GM12878 (cell line): ENCODE measurements around the gene AMY2A. TPM values are rescaled to one million over a fixed set of nuclear protein-coding genes. Genes with fewer than 3 reads are reported as not detected.
"Not testable (repeated sequence)": the region's sequence is repeated elsewhere in the genome, so short reads cannot be mapped to it uniquely, and the experiment has no call there.

Source experiments
- ATAC-seq: fragments of 200-7000 bp; cut with Tn5 transposase; 3 replicates; pipeline ENCODE4 v1.9.1; 2020; ENCODE audit warnings: mild to moderate bottlenecking, moderate library complexity
- BruUV-seq: library from RNA; stranded (reverse); fragments of 400-500 nt; replicated peaks from 2 replicates; lab custom pipeline; 2021; lab: Mats Ljungman, UMichigan
- CTCF ChIA-PET: fragments of 300-600 bp; sonication (Branson Sonifier 250); formaldehyde crosslinking; extraction: SDS; loops from one replicate; lab custom pipeline; 2021; ENCODE audit warnings: inconsistent platforms; lab: Yijun Ruan, JAX
- POLR2A ChIA-PET: fragments of 350-600 bp; formaldehyde crosslinking; extraction: SDS; loops from one replicate; lab custom pipeline; 2021; ENCODE audit warnings: inconsistent platforms; lab: Charles Lee
- RAD21 ChIA-PET: fragments of 300-600 bp; sonication (Branson Sonifier 250); formaldehyde crosslinking; loops from one replicate; lab custom pipeline; 2023; ENCODE audit warnings: antibody characterized with exemption; ENCODE audit not compliant: unreplicated experiment; lab: Charles Lee
- SMC1A ChIA-PET: fragments of 300-600 bp; sonication (Branson Sonifier 250); formaldehyde crosslinking; loops from one replicate; lab custom pipeline; 2023; ENCODE audit not compliant: unreplicated experiment, uncharacterized antibody; lab: Charles Lee
- DNase-seq: peaks from one replicate; pipeline ENCODE4 v3.0.0-alpha.2; 2011; ENCODE audit warnings: low read depth, low spot score
- FAIRE-seq: peaks from 3 replicates; lab custom pipeline; 2011; peaks lifted over from hg19 to GRCh38; lab: Jason Lieb, UNC
- H2AFZ ChIP-seq: 2 replicates; pipeline ENCODE4 v1.6.0; 2011; ENCODE audit warnings: low read depth, low read length, control low read depth; ENCODE audit not compliant: control insufficient read depth
- H3K27ac ChIP-seq: 2 replicates; pipeline ENCODE4 v1.5.1; 2011; ENCODE audit warnings: control low read depth; ENCODE audit not compliant: control insufficient read depth, insufficient read depth
- H3K27me3 ChIP-seq, 2 experiments: replicated peaks in 1 of 2; 2 replicates each; pipeline versions ENCODE4 v1.6.0 to v1.6.1; 2011; ENCODE audit warnings: low read length in 1 of 2; ENCODE audit not compliant: control insufficient read depth in 2 of 2, insufficient read depth in 2 of 2
- H3K36me3 ChIP-seq, 2 experiments: 2 replicates each; pipeline ENCODE4 v1.5.1; 2011; ENCODE audit warnings: low read length in 1 of 2; ENCODE audit not compliant: control insufficient read depth in 2 of 2, insufficient read depth in 2 of 2
- H3K4me1 ChIP-seq: 2 replicates; pipeline ENCODE4 v1.6.1; 2011; ENCODE audit warnings: mild to moderate bottlenecking, low read length, moderate library complexity, mixed read lengths; ENCODE audit not compliant: control insufficient read depth, insufficient read depth
- H3K4me2 ChIP-seq: 2 replicates; pipeline ENCODE4 v1.6.0; 2011; ENCODE audit warnings: control low read depth; ENCODE audit not compliant: control insufficient read depth, insufficient read depth
- H3K4me3 ChIP-seq: fragments of 200-600 bp; sonication (generic); 2 replicates; pipeline ENCODE4 v1.5.1; 2016
- H3K79me2 ChIP-seq: 2 replicates; pipeline ENCODE4 v1.6.0; 2011; ENCODE audit warnings: low read length; ENCODE audit not compliant: control insufficient read depth, insufficient read depth
- H3K9ac ChIP-seq: 2 replicates; pipeline ENCODE4 v1.8.0; 2011; ENCODE audit warnings: low read length, control low read depth, mixed read lengths; ENCODE audit not compliant: control insufficient read depth, insufficient read depth
- H3K9me3 ChIP-seq: replicated peaks from 3 replicates; pipeline ENCODE4 v1.5.1; 2011; ENCODE audit warnings: mild to moderate bottlenecking, low read length; ENCODE audit not compliant: control insufficient read depth, insufficient read depth
- H4K20me1 ChIP-seq: 2 replicates; pipeline ENCODE4 v1.6.0; 2011; ENCODE audit not compliant: control insufficient read depth, insufficient read depth
- ATF3 ChIP-seq: IDR thresholded peaks from 2 replicates; pipeline ENCODE4 v1.6.1; 2011; ENCODE audit warnings: low read depth, mild to moderate bottlenecking, low read length, moderate library complexity, borderline replicate concordance; ENCODE audit errors: extremely low read depth
- BRCA1 ChIP-seq: IDR thresholded peaks from 2 replicates; pipeline ENCODE4 v1.6.1; 2011; ENCODE audit warnings: low read depth, low read length, improper control_type of control experiment
- E4F1 ChIP-seq: fragments of 450-650 bp; IDR thresholded peaks from 2 replicates; pipeline ENCODE4 v1.6.1; 2018; ENCODE audit warnings: borderline replicate concordance, mild to moderate bottlenecking; ENCODE audit not compliant: partially characterized antibody
- EP300 ChIP-seq, 2 experiments: fragments of 150-350 bp in 1 of 2; IDR thresholded peaks; 2 replicates each; pipeline ENCODE4 v1.6.1; 2011 to 2012; ENCODE audit warnings: low read depth in 2 of 2, low read length in 2 of 2, borderline replicate concordance in 1 of 2, improper control_type of control experiment in 1 of 2, inconsistent platforms in 1 of 2; ENCODE audit not compliant: control insufficient read depth in 1 of 2
- ESRRA ChIP-seq: IDR thresholded peaks from 2 replicates; pipeline ENCODE4 v1.6.1; 2012; ENCODE audit warnings: mild to moderate bottlenecking, low read length, improper control_type of control experiment
- FOS ChIP-seq: IDR thresholded peaks from 3 replicates; pipeline ENCODE4 v1.6.1; 2011; ENCODE audit warnings: borderline replicate concordance; ENCODE audit not compliant: insufficient read length; ENCODE audit errors: extremely low read depth
- GATAD2B ChIP-seq: fragments of 450-650 bp; conservative IDR thresholded peaks from 2 replicates; pipeline ENCODE4 v1.6.1; 2017; ENCODE audit warnings: low read depth, mild to moderate bottlenecking, moderate library complexity
- IRF4 ChIP-seq: IDR thresholded peaks from 2 replicates; pipeline ENCODE4 v1.6.1; 2011; ENCODE audit warnings: low read depth, low read length
- MTA2 ChIP-seq: fragments of 450-650 bp; IDR thresholded peaks from 2 replicates; pipeline ENCODE4 v1.6.1; 2016; ENCODE audit warnings: low read depth, mild to moderate bottlenecking, moderate library complexity
- NR2C1 ChIP-seq: fragments of 450-650 bp; IDR thresholded peaks from 2 replicates; pipeline ENCODE4 v1.6.1; 2017; ENCODE audit warnings: antibody characterized with exemption, mild to moderate bottlenecking, moderate library complexity
- SMARCA5 ChIP-seq: fragments of 450-650 bp; IDR thresholded peaks from 2 replicates; pipeline ENCODE4 v1.6.1; 2017; ENCODE audit warnings: mild to moderate bottlenecking
- ZSCAN29 ChIP-seq: fragments of 450-650 bp; IDR thresholded peaks from 2 replicates; pipeline ENCODE4 v1.6.1; 2017; ENCODE audit warnings: mild to moderate bottlenecking, moderate library complexity
- WGBS: methylation state at CpG from one replicate; pipeline ENCODE4 v1.1.6; 2016; ENCODE audit warnings: low lambda C conversion rate; ENCODE audit not compliant: insufficient replicate concordance, insufficient coverage; ENCODE audit errors: missing lambda C conversion rate; 5-methylcytosine and 5-hydroxymethylcytosine counted together
- in situ Hi-C: fragments of 300-500 bp; cut with MboI; formaldehyde crosslinking; loops from 9 replicates; pipeline ENCODE4 v1.14.3; 2018; ENCODE audit warnings: mixed read lengths
- intact Hi-C: fragments of 100-400 bp; cut with micrococcal nuclease; formaldehyde crosslinking; loops from one replicate; pipeline ENCODE4 v1.14.2; 2022; ENCODE audit not compliant: unreplicated experiment
- polyA plus RNA-seq, 11 experiments: library from polyadenylated mRNA; depleted of rRNA in 4 of 11; unstranded in 6 of 11; stranded (reverse) in 5 of 11; fragments of >200 nt; fragmentation: Nextera tagmentation in 4 of 11; fragmentation: Illumina TruSeq in 1 of 11; extraction: Ambion mirVana in 4 of 11; extraction: Trizol in 1 of 11; gene quantifications; 1 replicate in 1 of 11; 2 replicates in 10 of 11; pipeline versions ENCODE4 v1.2.1 to v1.2.3, GENCODE V29; 2011 to 2016; ENCODE audit warnings: inconsistent platforms in 2 of 11, missing spikeins in 2 of 11, low read depth in 1 of 11
- total RNA-seq, 4 experiments: library from RNA; depleted of rRNA in 3 of 4; stranded (reverse); fragments of >200 nt in 3 of 4; fragmentation: Illumina TruSeq in 1 of 4; extraction: Trizol in 1 of 4; gene quantifications; 2 replicates each; pipeline versions ENCODE4 v1.2.1 to v1.2.3, GENCODE V29; 2013 to 2021

The AMY2A gene
- total and polyA plus RNA-seq, 10 of the 15 experiments (the other 5 are each of a cell fraction or from before 2014, with no cell fraction given): not detected

GRCh38 chr1:103583887-103584286, 33.3 kb upstream of the AMY2A start:
- DNase-seq (no peak), ATAC-seq (no peak), FAIRE-seq (no peak)
- H3K27me3 ChIP-seq: no peaks in the 10 kb centered on the region
- intact Hi-C loops (no loop called here), in situ Hi-C loops (no loop called here)
- CTCF ChIA-PET: no interaction called here
- H3K36me3 ChIP-seq: no peaks in the 10 kb centered on the region
- H3K9ac ChIP-seq: no peak overlapping the region
- SMC1A ChIA-PET: interaction anchor here (0.7 kb wide), 2 partner anchors 11 to 57 kb away, joined by 3 read pairs; no protein-coding TSS in a partner anchor
- H2AFZ ChIP-seq: no peak overlapping the region
- RAD21 ChIA-PET: no interaction called here
- no peaks in the 10 kb centered on the region for H4K20me1 ChIP-seq
- no peaks in the 10 kb centered on the region for H3K4me1 ChIP-seq
- no peak overlapping the region for H3K4me2 ChIP-seq
- 20% methylated on average over 3 of the region's 3 CpGs for WGBS
- POLR2A ChIA-PET: no interaction called here
- no peaks in the 10 kb centered on the region for H3K9me3 ChIP-seq
- no peaks in the 10 kb centered on the region for H3K79me2 ChIP-seq
- no peak overlapping the region for H3K4me3 ChIP-seq
- H3K27ac ChIP-seq: no peak overlapping the region
- no TSS peak for BruUV-seq
- TF ChIP-seq EP300 (IDR thresholded peaks at IDR 0.05; ENCODE audit: borderline replicate concordance in 1 of 2, control insufficient read depth in 1 of 2, low read depth in 2 of 2, low read length in 2 of 2): no peak
- TF ChIP-seq E4F1: no peak
- TF ChIP-seq, all 136 proteins: peak for 0

GRCh38 chr1:103584537-103584936, 32.7 kb upstream of the AMY2A start:
- intact Hi-C loops: no loop called here

GRCh38 chr1:103602740-103603139, 14.5 kb upstream of the AMY2A start:
- H3K27ac ChIP-seq, H2AFZ ChIP-seq, H3K4me3 ChIP-seq, BruUV-seq, H3K36me3 ChIP-seq, H3K4me2 ChIP-seq, intact Hi-C loops, FAIRE-seq, RAD21 ChIA-PET, H3K4me1 ChIP-seq, POLR2A ChIA-PET, in situ Hi-C loops, CTCF ChIA-PET, ATAC-seq, H3K27me3 ChIP-seq, SMC1A ChIA-PET, DNase-seq, H3K9ac ChIP-seq, H3K9me3 ChIP-seq, H3K79me2 ChIP-seq, H4K20me1 ChIP-seq: not testable (repeated sequence)
- no CpG with 5 or more reads among the region's 3 CpGs for WGBS

More at GRCh38 chr1:103584537-103584936, 32.7 kb upstream of the AMY2A start:
- WGBS: 50% methylated on average over 2 of the region's 2 CpGs
- Histone ChIP-seq H3K27ac (no peak overlapping the region), H3K4me3 (no peak overlapping the region), H3K79me2 (no peaks in the 10 kb centered on the region), H3K27me3 (no peaks in the 10 kb centered on the region), H3K9me3 (no peaks in the 10 kb centered on the region), H3K4me2 (no peak overlapping the region), H3K36me3 (no peaks in the 10 kb centered on the region), H2AFZ (no peak overlapping the region), H4K20me1 (no peaks in the 10 kb centered on the region), H3K9ac (no peak overlapping the region), H3K4me1 (no peaks in the 10 kb centered on the region)
- no TSS peak for BruUV-seq
- in situ Hi-C loops: no loop called here
- no peak for FAIRE-seq
- POLR2A ChIA-PET: no interaction called here
- SMC1A ChIA-PET: no interaction called here
- TF ChIP-seq IRF4: no peak
- TF ChIP-seq ZSCAN29: no peak
- no peak for TF ChIP-seq GATAD2B
- no peak for TF ChIP-seq MTA2
- TF ChIP-seq FOS: no peak
- no peak for TF ChIP-seq NR2C1
- TF ChIP-seq ESRRA: no peak
- no peak for TF ChIP-seq SMARCA5
- TF ChIP-seq ATF3: no peak
- no peak for TF ChIP-seq BRCA1
- CTCF ChIA-PET: no interaction called here
- no peak for ATAC-seq
- DNase-seq: no peak
- RAD21 ChIA-PET: no interaction called here
